Measurements from ENCODE around the gene PACC1.

DNA sequence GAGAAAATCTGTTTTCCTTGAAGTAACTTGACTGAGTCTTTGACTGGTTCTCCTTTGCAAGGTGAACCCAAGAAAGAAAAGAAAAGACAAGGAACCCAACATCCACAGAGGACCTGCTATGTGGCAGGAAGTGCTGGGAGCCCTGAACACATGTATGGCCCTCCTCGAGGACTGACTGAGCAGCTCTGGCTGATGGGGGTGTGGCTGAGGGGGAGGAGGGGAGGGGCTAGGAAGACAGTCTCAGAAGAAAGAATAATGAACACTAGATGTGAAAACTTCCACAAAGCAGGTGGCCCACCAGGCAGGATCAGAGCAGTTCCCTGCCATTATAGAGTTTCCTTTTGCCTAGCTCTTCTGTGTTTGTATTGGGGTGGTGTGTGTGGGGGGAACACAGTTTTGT lies 44.1 kb upstream of the PACC1 start:
- TF ChIP-seq, protein P1, sequence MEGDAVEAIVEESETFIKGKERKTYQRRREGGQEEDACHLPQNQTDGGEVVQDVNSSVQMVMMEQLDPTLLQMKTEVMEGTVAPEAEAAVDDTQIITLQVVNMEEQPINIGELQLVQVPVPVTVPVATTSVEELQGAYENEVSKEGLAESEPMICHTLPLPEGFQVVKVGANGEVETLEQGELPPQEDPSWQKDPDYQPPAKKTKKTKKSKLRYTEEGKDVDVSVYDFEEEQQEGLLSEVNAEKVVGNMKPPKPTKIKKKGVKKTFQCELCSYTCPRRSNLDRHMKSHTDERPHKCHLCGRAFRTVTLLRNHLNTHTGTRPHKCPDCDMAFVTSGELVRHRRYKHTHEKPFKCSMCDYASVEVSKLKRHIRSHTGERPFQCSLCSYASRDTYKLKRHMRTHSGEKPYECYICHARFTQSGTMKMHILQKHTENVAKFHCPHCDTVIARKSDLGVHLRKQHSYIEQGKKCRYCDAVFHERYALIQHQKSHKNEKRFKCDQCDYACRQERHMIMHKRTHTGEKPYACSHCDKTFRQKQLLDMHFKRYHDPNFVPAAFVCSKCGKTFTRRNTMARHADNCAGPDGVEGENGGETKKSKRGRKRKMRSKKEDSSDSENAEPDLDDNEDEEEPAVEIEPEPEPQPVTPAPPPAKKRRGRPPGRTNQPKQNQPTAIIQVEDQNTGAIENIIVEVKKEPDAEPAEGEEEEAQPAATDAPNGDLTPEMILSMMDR (IDR thresholded peaks at IDR 0.05; ENCODE audit: extremely low read depth in 1 of 2, insufficient read depth in 1 of 2, low read depth in 1 of 2, low read length in 2 of 2): no peak
- no peak for TF ChIP-seq POLR2A (IDR thresholded peaks at IDR 0.05; ENCODE audit: low read depth, low read length)
- no peak for TF ChIP-seq FOS (IDR thresholded peaks at IDR 0.05; ENCODE audit: borderline replicate concordance, insufficient read depth, low read length)
